HEK293T (cell line): Measurements from ENCODE around the gene PRKCH.

Source experiments
- CTCF ChIA-PET: fragments of 350-600 bp; formaldehyde crosslinking; extraction: SDS; loops from one replicate; lab custom pipeline; 2021; ENCODE audit warnings: antibody characterized with exemption, inconsistent platforms; lab: Yijun Ruan, JAX
- POLR2A ChIA-PET: fragments of 350-600 bp; formaldehyde crosslinking; extraction: SDS; loops from one replicate; lab custom pipeline; 2020; ENCODE audit warnings: antibody characterized with exemption, inconsistent platforms; lab: Yijun Ruan, JAX
- DNase-seq: peaks from one replicate; pipeline ENCODE4 v3.0.0; 2012; ENCODE audit warnings: mixed read lengths; ENCODE audit errors: extremely low spot score
- ARNT ChIP-seq: fragments of 450-650 bp; IDR thresholded peaks from 2 replicates; pipeline ENCODE4 v1.6.1; 2017; ENCODE audit warnings: mild to moderate bottlenecking
- BHLHE40 ChIP-seq: fragments of 450-650 bp; IDR thresholded peaks from 2 replicates; pipeline ENCODE4 v1.6.1; 2016; ENCODE audit warnings: mild to moderate bottlenecking, moderate library complexity, borderline replicate concordance
- CTBP1 ChIP-seq: fragments of 450-650 bp; IDR thresholded peaks from 2 replicates; pipeline ENCODE4 v1.6.1; 2016; ENCODE audit warnings: borderline replicate concordance
- ELF4 ChIP-seq: fragments of 450-650 bp; IDR thresholded peaks from 2 replicates; pipeline ENCODE4 v1.6.1; 2017; ENCODE audit warnings: antibody characterized with exemption
- FOXA1 ChIP-seq: fragments of 450-650 bp; IDR thresholded peaks from 2 replicates; pipeline ENCODE4 v1.6.1; 2016; ENCODE audit warnings: mild to moderate bottlenecking
- FOXK2 ChIP-seq: fragments of 450-650 bp; IDR thresholded peaks from 2 replicates; pipeline ENCODE4 v1.6.1; 2016; ENCODE audit warnings: mild to moderate bottlenecking
- FOXM1 ChIP-seq: fragments of 450-650 bp; IDR thresholded peaks from 2 replicates; pipeline ENCODE4 v1.6.1; 2017; ENCODE audit warnings: mild to moderate bottlenecking, borderline replicate concordance
- HDGF ChIP-seq: fragments of 450-650 bp; IDR thresholded peaks from 2 replicates; pipeline ENCODE4 v1.6.1; 2017; ENCODE audit warnings: antibody characterized with exemption, borderline replicate concordance
- L3MBTL2 ChIP-seq: fragments of 450-650 bp; conservative IDR thresholded peaks from 2 replicates; pipeline ENCODE4 v1.6.1; 2016; ENCODE audit warnings: mild to moderate bottlenecking
- LEF1 ChIP-seq: fragments of 450-650 bp; IDR thresholded peaks from 2 replicates; pipeline ENCODE4 v1.6.1; 2017; ENCODE audit warnings: mild to moderate bottlenecking, borderline replicate concordance
- NFRKB ChIP-seq: fragments of 450-650 bp; IDR thresholded peaks from 2 replicates; pipeline ENCODE4 v1.6.1; 2016; ENCODE audit warnings: mild to moderate bottlenecking, moderate library complexity
- PKNOX1 ChIP-seq: fragments of 450-650 bp; IDR thresholded peaks from 2 replicates; pipeline ENCODE4 v1.6.1; 2016
- SP1 ChIP-seq: fragments of 450-650 bp; IDR thresholded peaks from 2 replicates; pipeline ENCODE4 v1.6.1; 2017
- SUZ12 ChIP-seq: fragments of 450-650 bp; IDR thresholded peaks from 2 replicates; pipeline ENCODE4 v1.6.1; 2016; ENCODE audit warnings: mild to moderate bottlenecking
- TARDBP ChIP-seq: fragments of 450-650 bp; IDR thresholded peaks from 2 replicates; pipeline ENCODE4 v1.6.1; 2016
- ZNF384 ChIP-seq: fragments of 450-650 bp; IDR thresholded peaks from 2 replicates; pipeline ENCODE4 v1.6.1; 2016

PRKCH gene

DNA sequence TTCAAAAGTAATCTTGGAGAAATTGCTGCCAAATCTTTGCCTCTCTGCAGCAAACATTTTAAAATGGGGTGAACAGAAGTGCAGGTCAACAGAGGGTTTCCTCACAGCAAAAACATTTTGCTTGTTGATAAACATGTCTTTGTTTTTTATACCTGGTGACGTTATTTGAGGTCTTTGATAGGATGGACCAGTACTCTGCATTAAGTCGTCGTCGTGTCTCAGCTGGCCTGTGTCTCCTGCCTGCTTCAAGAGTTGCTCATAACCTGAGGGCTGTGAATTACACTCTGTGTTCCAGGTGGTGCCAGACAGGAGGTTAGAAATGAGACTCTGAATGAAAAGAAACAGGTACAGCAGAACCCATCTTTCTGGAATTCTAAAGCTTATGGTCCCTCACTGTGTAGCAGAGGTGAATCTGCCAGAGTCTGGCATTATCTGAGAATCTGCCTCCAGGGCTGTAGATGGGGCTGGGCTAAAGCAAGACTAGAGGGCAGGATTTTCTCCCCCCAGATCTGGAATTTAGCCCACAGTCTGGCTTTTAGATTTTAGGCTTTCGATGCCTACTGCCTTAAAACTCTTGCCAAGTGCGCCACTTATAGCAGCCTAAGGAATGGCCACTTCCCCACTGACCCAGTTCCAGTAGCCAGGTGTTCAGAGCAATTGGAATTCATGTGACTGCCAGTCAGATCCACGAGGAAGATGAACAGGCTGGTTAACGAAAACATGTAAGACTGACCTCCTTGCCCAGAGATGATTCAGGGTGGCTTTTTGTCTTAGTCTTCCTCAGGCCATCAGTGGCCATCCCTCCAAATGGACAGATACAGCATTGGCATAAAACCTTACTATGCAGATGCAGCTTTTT is 161.2 kb downstream of the PRKCH start:
- no peak for DNase-seq
- no peak for TF ChIP-seq FOXM1
- no peak for TF ChIP-seq HDGF
- no peak for TF ChIP-seq ZNF384
- TF ChIP-seq FOXA1: no peak
- no peak for TF ChIP-seq TARDBP
- TF ChIP-seq SP1: no peak
- TF ChIP-seq L3MBTL2: no peak
- no peak for TF ChIP-seq FOXK2
- TF ChIP-seq ARNT: no peak
- TF ChIP-seq BHLHE40: no peak
- TF ChIP-seq CTBP1: no peak
- TF ChIP-seq ELF4: no peak
- TF ChIP-seq PKNOX1: no peak
- no peak for TF ChIP-seq LEF1
- TF ChIP-seq NFRKB: no peak
- ChIA-PET CTCF (no interaction called here), POLR2A (no interaction called here)

- POLR2A ChIA-PET: no interaction called here
- CTCF ChIA-PET: interaction anchor here (0.6 to 1.5 kb wide), 2 partner anchors 12 to 989 kb away, joined by 3 read pairs; no protein-coding TSS in a partner anchor
- TF ChIP-seq BHLHE40 (no peak), ARNT (no peak), NFRKB (no peak), ZNF384 (no peak), FOXA1 (no peak), LEF1 (no peak), FOXK2 (no peak), SP1 (no peak), L3MBTL2 (no peak), TARDBP (no peak), ELF4 (no peak), PKNOX1 (no peak), HDGF (no peak), SUZ12 (no peak), FOXM1 (no peak), CTBP1 (no peak)
- no peak for DNase-seq
Measured at GRCh38 chr14:61483476-61483875, 162.1 kb downstream of the PRKCH start.

- TF ChIP-seq L3MBTL2 (no peak), FOXM1 (no peak), PKNOX1 (no peak), SP1 (no peak), FOXA1 (no peak), ELF4 (no peak), ARNT (no peak), BHLHE40 (no peak), SUZ12 (no peak), ZNF384 (no peak), LEF1 (no peak), TARDBP (no peak), FOXK2 (no peak), HDGF (no peak)
- ChIA-PET POLR2A (no interaction called here), CTCF (interaction anchor here (0.6 to 1.5 kb wide), 3 partner anchors 9 to 990 kb away, joined by 3 to 6 read pairs (median 3); no protein-coding TSS in a partner anchor)
- no peak for DNase-seq
Measured at GRCh38 chr14:61484031-61484430, 162.7 kb downstream of the PRKCH start.

DNA sequence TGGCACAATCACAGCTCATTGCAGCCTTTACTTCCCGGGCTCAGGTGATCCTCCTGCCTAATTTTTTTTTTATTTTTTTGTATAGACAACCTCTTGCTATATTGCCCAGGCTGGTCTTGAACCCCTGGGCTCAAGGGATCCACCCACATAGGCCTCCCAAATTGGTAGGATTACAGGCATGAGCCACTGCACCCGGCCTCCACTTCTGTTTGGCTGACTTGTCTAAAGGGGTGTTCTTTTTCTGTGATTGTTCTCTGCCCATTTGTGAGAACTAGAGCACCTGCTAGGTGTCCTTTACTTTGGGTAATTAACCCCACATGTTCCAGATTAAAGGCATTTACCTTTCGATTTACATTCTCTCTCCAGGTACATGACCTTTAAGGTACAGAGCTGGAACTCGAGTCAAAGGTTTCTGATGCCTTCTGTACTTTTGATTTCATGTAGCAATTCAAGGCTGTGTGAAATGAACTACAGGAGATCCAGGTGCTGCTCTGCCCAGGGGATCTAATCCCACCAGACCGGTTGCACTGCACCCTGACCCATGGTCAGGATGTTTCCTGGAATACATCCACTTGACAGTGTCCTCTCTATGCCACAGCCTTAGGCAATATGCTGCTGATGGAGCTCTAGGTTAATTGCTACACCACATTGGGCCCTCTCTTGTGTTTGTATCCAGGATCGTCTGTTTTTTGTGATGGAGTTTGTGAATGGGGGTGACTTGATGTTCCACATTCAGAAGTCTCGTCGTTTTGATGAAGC is 163.6 kb downstream of the PRKCH start:
- no peak for DNase-seq
- ChIA-PET CTCF (interaction anchor here (1.0 to 1.5 kb wide), 2 partner anchors 10 to 14 kb away, joined by 3 to 6 read pairs; no protein-coding TSS in a partner anchor), POLR2A (no interaction called here)
- TF ChIP-seq SUZ12: no peak
- TF ChIP-seq FOXM1: no peak
- no peak for TF ChIP-seq FOXA1
- no peak for TF ChIP-seq BHLHE40
- TF ChIP-seq ELF4: no peak
- no peak for TF ChIP-seq FOXK2
- no peak for TF ChIP-seq LEF1
- TF ChIP-seq PKNOX1: no peak
- no peak for TF ChIP-seq L3MBTL2
- TF ChIP-seq NFRKB: no peak
- no peak for TF ChIP-seq SP1
- TF ChIP-seq ARNT: no peak
- TF ChIP-seq HDGF: no peak
- TF ChIP-seq ZNF384: no peak
- no peak for TF ChIP-seq TARDBP
- no peak for TF ChIP-seq CTBP1
